ENCODE measurements around the gene ITGB8.

- TF ChIP-seq, protein P1, sequence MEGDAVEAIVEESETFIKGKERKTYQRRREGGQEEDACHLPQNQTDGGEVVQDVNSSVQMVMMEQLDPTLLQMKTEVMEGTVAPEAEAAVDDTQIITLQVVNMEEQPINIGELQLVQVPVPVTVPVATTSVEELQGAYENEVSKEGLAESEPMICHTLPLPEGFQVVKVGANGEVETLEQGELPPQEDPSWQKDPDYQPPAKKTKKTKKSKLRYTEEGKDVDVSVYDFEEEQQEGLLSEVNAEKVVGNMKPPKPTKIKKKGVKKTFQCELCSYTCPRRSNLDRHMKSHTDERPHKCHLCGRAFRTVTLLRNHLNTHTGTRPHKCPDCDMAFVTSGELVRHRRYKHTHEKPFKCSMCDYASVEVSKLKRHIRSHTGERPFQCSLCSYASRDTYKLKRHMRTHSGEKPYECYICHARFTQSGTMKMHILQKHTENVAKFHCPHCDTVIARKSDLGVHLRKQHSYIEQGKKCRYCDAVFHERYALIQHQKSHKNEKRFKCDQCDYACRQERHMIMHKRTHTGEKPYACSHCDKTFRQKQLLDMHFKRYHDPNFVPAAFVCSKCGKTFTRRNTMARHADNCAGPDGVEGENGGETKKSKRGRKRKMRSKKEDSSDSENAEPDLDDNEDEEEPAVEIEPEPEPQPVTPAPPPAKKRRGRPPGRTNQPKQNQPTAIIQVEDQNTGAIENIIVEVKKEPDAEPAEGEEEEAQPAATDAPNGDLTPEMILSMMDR (IDR thresholded peaks at IDR 0.05): no peak
- TF ChIP-seq POLR2A (IDR thresholded peaks at IDR 0.05): no peak
Observed at GRCh38 chr7:20287317-20287716, 43.4 kb upstream of the ITGB8 start.

Data from thyroid gland (tissue), 4 donors.